ENCODE measurements around the gene MYO16. TPM values are rescaled to one million over a fixed set of nuclear protein-coding genes. Genes with fewer than 3 reads are reported as not detected.

MYO16 gene
- polyA plus RNA-seq, 1 experiment: not detected

GRCh38 chr13:109198585-109198984 lies 569.2 kb downstream of the MYO16 start:
- CTCF ChIA-PET: interaction anchor here (1.7 kb wide), 1 partner anchor 79 kb away, joined by 3 read pairs; no protein-coding TSS in a partner anchor
- POLR2A ChIA-PET: no interaction called here
- Histone ChIP-seq H3K36me3 (ENCODE audit: control insufficient read depth, insufficient read depth, low read length) (no peaks in the 10 kb centered on the region), H3K27me3 (ENCODE audit: control insufficient read depth, insufficient read depth, low read length) (no peaks in the 10 kb centered on the region), H3K4me3 (ENCODE audit: low read depth, low read length) (no peak overlapping the region)
- no peak for DNase-seq (ENCODE audit: low read depth)
- TF ChIP-seq, protein P1, sequence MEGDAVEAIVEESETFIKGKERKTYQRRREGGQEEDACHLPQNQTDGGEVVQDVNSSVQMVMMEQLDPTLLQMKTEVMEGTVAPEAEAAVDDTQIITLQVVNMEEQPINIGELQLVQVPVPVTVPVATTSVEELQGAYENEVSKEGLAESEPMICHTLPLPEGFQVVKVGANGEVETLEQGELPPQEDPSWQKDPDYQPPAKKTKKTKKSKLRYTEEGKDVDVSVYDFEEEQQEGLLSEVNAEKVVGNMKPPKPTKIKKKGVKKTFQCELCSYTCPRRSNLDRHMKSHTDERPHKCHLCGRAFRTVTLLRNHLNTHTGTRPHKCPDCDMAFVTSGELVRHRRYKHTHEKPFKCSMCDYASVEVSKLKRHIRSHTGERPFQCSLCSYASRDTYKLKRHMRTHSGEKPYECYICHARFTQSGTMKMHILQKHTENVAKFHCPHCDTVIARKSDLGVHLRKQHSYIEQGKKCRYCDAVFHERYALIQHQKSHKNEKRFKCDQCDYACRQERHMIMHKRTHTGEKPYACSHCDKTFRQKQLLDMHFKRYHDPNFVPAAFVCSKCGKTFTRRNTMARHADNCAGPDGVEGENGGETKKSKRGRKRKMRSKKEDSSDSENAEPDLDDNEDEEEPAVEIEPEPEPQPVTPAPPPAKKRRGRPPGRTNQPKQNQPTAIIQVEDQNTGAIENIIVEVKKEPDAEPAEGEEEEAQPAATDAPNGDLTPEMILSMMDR (IDR thresholded peaks at IDR 0.05; ENCODE audit: insufficient read depth, low read depth, low read length): no peak

- ChIA-PET POLR2A (no interaction called here), CTCF (no interaction called here)
- no peaks in the 10 kb centered on the region for H3K27me3 ChIP-seq (ENCODE audit: control insufficient read depth, insufficient read depth, low read length)
- TF ChIP-seq, protein P1 (IDR thresholded peaks at IDR 0.05; ENCODE audit: insufficient read depth, low read depth, low read length): no peak
- H3K4me3 ChIP-seq (ENCODE audit: low read depth, low read length): no peak overlapping the region
- no peak for DNase-seq (ENCODE audit: low read depth)
- no peaks in the 10 kb centered on the region for H3K36me3 ChIP-seq (ENCODE audit: control insufficient read depth, insufficient read depth, low read length)
Observed at GRCh38 chr13:109199280-109199679, 569.9 kb downstream of the MYO16 start.

DNA sequence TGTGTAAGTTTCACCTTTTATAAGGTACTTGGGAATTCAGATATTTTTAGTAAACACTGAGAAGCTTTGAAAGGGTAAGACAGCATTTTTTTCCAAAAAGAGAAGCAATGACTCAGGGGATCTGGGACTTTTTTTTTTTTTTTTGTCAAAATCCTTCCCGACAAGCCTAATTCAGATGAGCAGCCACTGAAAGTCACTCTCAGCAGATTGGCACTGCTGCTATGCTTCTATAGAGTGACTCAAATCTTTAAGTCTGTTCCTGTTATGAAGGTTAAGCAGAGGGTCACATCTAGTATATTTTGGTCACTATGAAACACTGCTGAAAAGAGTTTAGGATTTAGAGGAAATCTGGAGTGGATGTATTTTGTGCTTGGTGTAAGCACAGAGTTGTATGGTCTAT lies 571.1 kb downstream of the MYO16 start:
- TF ChIP-seq, protein P1 (IDR thresholded peaks at IDR 0.05; ENCODE audit: insufficient read depth, low read depth, low read length): no peak
- no peaks in the 10 kb centered on the region for H3K27me3 ChIP-seq (ENCODE audit: control insufficient read depth, insufficient read depth, low read length)
- no peaks in the 10 kb centered on the region for H3K36me3 ChIP-seq (ENCODE audit: control insufficient read depth, insufficient read depth, low read length)
- no peak for DNase-seq (ENCODE audit: low read depth)
- ChIA-PET POLR2A (interaction anchor here (0.7 kb wide), 1 partner anchor 73 kb away, joined by 15 read pairs; no protein-coding TSS in a partner anchor), CTCF (interaction anchor here (0.7 kb wide), 1 partner anchor 126 kb away, joined by 3 read pairs; no protein-coding TSS in a partner anchor)
- no peak overlapping the region for H3K4me3 ChIP-seq (ENCODE audit: low read depth, low read length)

DNA sequence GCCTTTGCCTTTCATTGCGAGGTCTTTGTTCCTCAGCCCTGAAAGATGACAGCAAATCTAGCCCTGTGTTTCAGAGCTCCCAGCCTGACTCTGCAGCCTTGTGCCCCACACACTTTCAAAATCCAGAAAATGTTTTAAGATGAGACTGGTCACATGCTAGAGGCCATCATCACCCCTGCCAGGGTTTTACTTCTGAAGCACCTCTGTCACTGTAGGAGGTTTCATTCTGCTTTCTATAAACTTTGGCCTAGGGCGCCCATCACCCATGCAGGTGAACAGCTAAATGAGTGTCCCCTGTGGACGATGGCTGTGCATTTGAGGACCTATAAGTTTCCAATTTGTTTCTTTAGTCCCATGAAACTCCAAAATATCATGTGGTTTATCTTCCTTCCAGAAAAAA lies 574.2 kb downstream of the MYO16 start:
- Histone ChIP-seq H3K36me3 (ENCODE audit: control insufficient read depth, insufficient read depth, low read length) (no peaks in the 10 kb centered on the region), H3K27me3 (ENCODE audit: control insufficient read depth, insufficient read depth, low read length) (no peaks in the 10 kb centered on the region), H3K4me3 (ENCODE audit: low read depth, low read length) (no peak overlapping the region)
- TF ChIP-seq, protein P1 (IDR thresholded peaks at IDR 0.05; ENCODE audit: insufficient read depth, low read depth, low read length): no peak
- ChIA-PET POLR2A (no interaction called here), CTCF (no interaction called here)
- no peak for DNase-seq (ENCODE audit: low read depth)

DNA sequence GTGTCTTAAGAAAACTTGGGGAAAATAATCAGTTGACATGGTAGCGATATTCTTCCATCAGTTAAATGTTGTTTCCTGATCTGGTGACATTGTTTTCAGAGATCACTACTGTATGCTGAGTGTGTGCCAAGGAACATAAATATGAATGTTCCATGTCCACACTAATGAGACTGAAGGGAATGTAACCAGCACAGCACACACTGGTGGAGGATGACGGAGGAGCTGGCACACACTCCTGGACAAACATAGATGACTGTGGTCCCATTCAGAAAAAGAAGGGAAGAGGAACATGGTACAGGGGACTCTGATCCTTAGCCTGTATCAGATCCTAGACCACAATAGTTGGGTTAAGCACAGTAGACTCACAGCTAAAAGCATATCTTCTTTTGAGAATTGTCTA lies 574.8 kb downstream of the MYO16 start:
- DNase-seq (ENCODE audit: low read depth): no peak
- Histone ChIP-seq H3K36me3 (ENCODE audit: control insufficient read depth, insufficient read depth, low read length) (no peaks in the 10 kb centered on the region), H3K4me3 (ENCODE audit: low read depth, low read length) (no peak overlapping the region), H3K27me3 (ENCODE audit: control insufficient read depth, insufficient read depth, low read length) (no peaks in the 10 kb centered on the region)
- POLR2A ChIA-PET: no interaction called here
- CTCF ChIA-PET: interaction anchor here (1.3 kb wide), 1 partner anchor 23 kb away, joined by 3 read pairs; no protein-coding TSS in a partner anchor
- TF ChIP-seq, protein P1 (IDR thresholded peaks at IDR 0.05; ENCODE audit: insufficient read depth, low read depth, low read length): no peak

Measured in BJ (cell line).